Neutrophil (primary cell): Measurements from ENCODE around the gene LRRC36.

ENCODE experiments used
- H3K27ac ChIP-seq: fragments of 200-600 bp; sonication (generic); 2 replicates; pipeline ENCODE4 v1.5.1; 2016; ENCODE audit warnings: mild to moderate bottlenecking, moderate library complexity
- H3K27me3 ChIP-seq: fragments of 200-600 bp; sonication (generic); 2 replicates; pipeline ENCODE4 v1.6.0; 2016; ENCODE audit warnings: mild to moderate bottlenecking
- H3K36me3 ChIP-seq: fragments of 200-600 bp; sonication (generic); 2 replicates; pipeline ENCODE4 v1.5.1; 2017
- H3K4me1 ChIP-seq, 2 experiments: fragments of 200-600 bp in 1 of 2; sonication (generic) in 1 of 2; 1 replicate in 1 of 2; 2 replicates in 1 of 2; pipeline versions ENCODE4 v1.5.1 to v1.6.1; 2013 to 2016; ENCODE audit warnings: low read depth in 1 of 2, low read length in 1 of 2, mild to moderate bottlenecking in 1 of 2, moderate library complexity in 1 of 2; ENCODE audit not compliant: control insufficient read depth in 1 of 2, insufficient read depth in 1 of 2
- H3K4me3 ChIP-seq, 2 experiments: fragments of 200-600 bp in 1 of 2; sonication (generic) in 1 of 2; 1 replicate in 1 of 2; 2 replicates in 1 of 2; pipeline ENCODE4 v1.5.1; 2013 to 2016; ENCODE audit warnings: low read depth in 1 of 2, low read length in 1 of 2, mild to moderate bottlenecking in 1 of 2, moderate library complexity in 1 of 2
- H3K9me3 ChIP-seq: fragments of 200-600 bp; sonication (generic); 2 replicates; pipeline ENCODE4 v1.5.1; 2016
- CTCF ChIP-seq: fragments of 200-600 bp; sonication (generic); IDR thresholded peaks from 2 replicates; pipeline ENCODE4 v1.5.1; 2016; ENCODE audit warnings: antibody characterized with exemption

The LRRC36 gene

GRCh38 chr16:67406111-67406971, 79.7 kb downstream of the LRRC36 start:
- Histone ChIP-seq H3K4me1 (no peaks in the 10 kb centered on the region), H3K27ac (no peak overlapping the region)

GRCh38 chr16:67407176-67407787, 80.7 kb downstream of the LRRC36 start:
- no peak for TF ChIP-seq CTCF
- Histone ChIP-seq H3K36me3 (no peaks in the 10 kb centered on the region), H3K9me3 (no peaks in the 10 kb centered on the region), H3K27me3 (no peaks in the 10 kb centered on the region), H3K27ac (no peak overlapping the region), H3K4me1 (no peaks in the 10 kb centered on the region), H3K4me3 (no peak overlapping the region)

More at GRCh38 chr16:67406111-67406971, 79.7 kb downstream of the LRRC36 start:
- Histone ChIP-seq H3K36me3 (no peaks in the 10 kb centered on the region), H3K4me3 (no peak overlapping the region), H3K9me3 (no peaks in the 10 kb centered on the region), H3K27me3 (no peaks in the 10 kb centered on the region)
- no peak for TF ChIP-seq CTCF

GRCh38 chr16:67407788-67408452, 81.3 kb downstream of the LRRC36 start:
- Histone ChIP-seq H3K27ac (no peak overlapping the region), H3K9me3 (no peaks in the 10 kb centered on the region), H3K4me1 (no peaks in the 10 kb centered on the region), H3K4me3 (no peak overlapping the region), H3K27me3 (no peaks in the 10 kb centered on the region), H3K36me3 (no peaks in the 10 kb centered on the region)
- no peak for TF ChIP-seq CTCF

GRCh38 chr16:67409631-67410030, 83.0 kb downstream of the LRRC36 start:
- no peak overlapping the region for H3K27ac ChIP-seq
- peaks cover 8% of the 10 kb centered on the region for H3K27me3 ChIP-seq
- no peaks in the 10 kb centered on the region for H3K9me3 ChIP-seq
- TF ChIP-seq CTCF: no peak
- no peaks in the 10 kb centered on the region for H3K4me1 ChIP-seq
- no peak overlapping the region for H3K4me3 ChIP-seq
- no peaks in the 10 kb centered on the region for H3K36me3 ChIP-seq

GRCh38 chr16:67411339-67411738, 84.7 kb downstream of the LRRC36 start:
- no peak for TF ChIP-seq CTCF
- Histone ChIP-seq H3K4me1 (peaks cover 5 to 7% of the 10 kb centered on the region in 2 experiments), H3K9me3 (no peaks in the 10 kb centered on the region), H3K4me3 (no peak overlapping the region), H3K27me3 (peaks cover 25% of the 10 kb centered on the region), H3K36me3 (no peaks in the 10 kb centered on the region), H3K27ac (no peak overlapping the region)
